IMR-90 (cell line): ENCODE measurements around the gene FMN2. TPM values are rescaled to one million over a fixed set of nuclear protein-coding genes. Genes with fewer than 3 reads are reported as not detected.

Experiments used
- ATAC-seq: fragments of 200-7000 bp; cut with Tn5 transposase; 2 replicates; pipeline ENCODE4 v1.9.1; 2020; ENCODE audit warnings: low read depth, mild to moderate bottlenecking, moderate library complexity
- BruUV-seq: library from RNA; stranded (reverse); fragments of 400-500 nt; replicated peaks from 2 replicates; lab custom pipeline; 2021; lab: Mats Ljungman, UMichigan
- CTCF ChIA-PET: fragments of 300-600 bp; formaldehyde crosslinking; extraction: SDS; loops from one replicate; lab custom pipeline; 2021; ENCODE audit warnings: antibody characterized with exemption; lab: Yijun Ruan, JAX
- POLR2A ChIA-PET: fragments of 300-600 bp; sonication (Branson Sonifier 250); formaldehyde crosslinking; loops from one replicate; lab custom pipeline; 2022; ENCODE audit warnings: antibody characterized with exemption; ENCODE audit not compliant: unreplicated experiment; lab: Charles Lee
- DNase-seq: peaks from one replicate; pipeline ENCODE4 v3.0.0; 2013
- H2AFZ ChIP-seq: replicated peaks from 2 replicates; pipeline ENCODE3; 2013; ENCODE audit warnings: low read length, mild to moderate bottlenecking; ENCODE audit not compliant: poor library complexity
- H2AK5ac ChIP-seq: 2 replicates; pipeline ENCODE4 v1.6.1; 2013; ENCODE audit warnings: low read depth, low read length, inconsistent platforms
- H2AK9ac ChIP-seq: replicated peaks from 2 replicates; pipeline ENCODE3; 2013; ENCODE audit warnings: mild to moderate bottlenecking, low read depth, low read length, moderate library complexity; ENCODE audit not compliant: poor library complexity
- H2BK120ac ChIP-seq: 2 replicates; pipeline ENCODE4 v1.6.1; 2013; ENCODE audit warnings: low read depth, low read length, inconsistent platforms
- H2BK15ac ChIP-seq: 3 replicates; pipeline ENCODE4 v1.6.1; 2013; ENCODE audit warnings: low read depth, low read length, inconsistent platforms
- H2BK20ac ChIP-seq: 2 replicates; pipeline ENCODE4 v1.6.1; 2013; ENCODE audit warnings: low read depth, mild to moderate bottlenecking, inconsistent platforms, low read length, moderate library complexity
- H2BK5ac ChIP-seq: 2 replicates; pipeline ENCODE4 v1.6.1; 2013; ENCODE audit warnings: mild to moderate bottlenecking, low read depth, low read length, inconsistent platforms; ENCODE audit not compliant: poor library complexity, severe bottlenecking
- H3K14ac ChIP-seq: replicated peaks from 2 replicates; pipeline ENCODE4 v1.6.1; 2013; ENCODE audit warnings: low read depth, low read length, inconsistent platforms
- H3K18ac ChIP-seq: 2 replicates; pipeline ENCODE4 v1.6.1; 2013; ENCODE audit warnings: low read depth, low read length, control low read depth
- H3K23ac ChIP-seq: 2 replicates; pipeline ENCODE4 v1.6.1; 2013; ENCODE audit warnings: low read depth, low read length, inconsistent platforms
- H3K27ac ChIP-seq: 2 replicates; pipeline ENCODE4 v1.5.1; 2013; ENCODE audit warnings: mild to moderate bottlenecking, control low read depth, low read length; ENCODE audit not compliant: insufficient read depth
- H3K27me3 ChIP-seq: 2 replicates; pipeline ENCODE4 v1.6.1; 2013; ENCODE audit warnings: low read length; ENCODE audit not compliant: control insufficient read depth, insufficient read depth
- H3K36me3 ChIP-seq: 2 replicates; pipeline ENCODE4 v1.6.1; 2013; ENCODE audit warnings: low read length, mixed read lengths; ENCODE audit not compliant: control insufficient read depth, insufficient read depth
- H3K4ac ChIP-seq: 2 replicates; pipeline ENCODE4 v1.6.1; 2013; ENCODE audit warnings: low read depth, low read length, inconsistent platforms
- H3K4me1 ChIP-seq: 2 replicates; pipeline ENCODE4 v1.6.1; 2013; ENCODE audit warnings: low read length, mixed read lengths; ENCODE audit not compliant: control insufficient read depth, insufficient read depth
- H3K4me2 ChIP-seq: 2 replicates; pipeline ENCODE4 v1.6.1; 2013; ENCODE audit warnings: low read depth, mild to moderate bottlenecking, control low read depth, low read length, moderate library complexity
- H3K4me3 ChIP-seq: 2 replicates; pipeline ENCODE4 v1.5.1; 2013; ENCODE audit warnings: low read depth, mild to moderate bottlenecking, control low read depth, low read length, moderate library complexity; ENCODE audit not compliant: insufficient read depth
- H3K56ac ChIP-seq: 2 replicates; pipeline ENCODE4 v1.6.1; 2013; ENCODE audit warnings: low read length, inconsistent platforms; ENCODE audit not compliant: insufficient read depth; ENCODE audit errors: extremely low read depth
- H3K79me1 ChIP-seq, 2 experiments: 2 replicates each; pipeline ENCODE4 v1.6.1; 2013; ENCODE audit warnings: low read length in 2 of 2, inconsistent platforms in 1 of 2, low read depth in 1 of 2
- H3K9ac ChIP-seq: 2 replicates; pipeline ENCODE4 v1.6.1; 2013; ENCODE audit warnings: low read depth, low read length, control low read depth
- H3K9me1 ChIP-seq: 2 replicates; pipeline ENCODE4 v1.6.1; 2013; ENCODE audit warnings: low read length, inconsistent platforms; ENCODE audit not compliant: insufficient read depth
- H3K9me3 ChIP-seq: 2 replicates; pipeline ENCODE4 v1.6.1; 2013; ENCODE audit warnings: low read length; ENCODE audit not compliant: control insufficient read depth, insufficient read depth
- H4K20me1 ChIP-seq: 2 replicates; pipeline ENCODE4 v1.6.1; 2013; ENCODE audit warnings: low read length, inconsistent platforms; ENCODE audit not compliant: insufficient read depth
- H4K5ac ChIP-seq: 2 replicates; pipeline ENCODE4 v1.6.1; 2013; ENCODE audit warnings: mild to moderate bottlenecking, low read depth, low read length, control low read depth
- H4K8ac ChIP-seq, 2 experiments: 2 replicates each; pipeline ENCODE4 v1.6.1; 2013; ENCODE audit warnings: low read depth in 2 of 2, low read length in 2 of 2, control low read depth in 1 of 2, inconsistent platforms in 1 of 2
- H4K91ac ChIP-seq: 2 replicates; pipeline ENCODE4 v1.6.1; 2013; ENCODE audit warnings: low read depth, low read length, inconsistent platforms; ENCODE audit not compliant: insufficient read depth
- MAFK ChIP-seq: IDR thresholded peaks from 2 replicates; pipeline ENCODE4 v1.6.1; 2012; ENCODE audit warnings: low read depth, low read length, improper control_type of control experiment
- MXI1 ChIP-seq: IDR thresholded peaks from 2 replicates; pipeline ENCODE4 v1.6.1; 2012; ENCODE audit warnings: low read depth, mild to moderate bottlenecking, low read length, moderate library complexity, borderline replicate concordance
- NFE2L2 ChIP-seq: fragments of 150-350 bp; IDR thresholded peaks from 2 replicates; pipeline ENCODE4 v1.6.1; 2016; ENCODE audit warnings: low read depth, mild to moderate bottlenecking, low read length
- RAD21 ChIP-seq: IDR thresholded peaks from 2 replicates; pipeline ENCODE4 v1.6.1; 2012; ENCODE audit warnings: low read length, improper control_type of control experiment
- USF2 ChIP-seq: fragments of 150-350 bp; IDR thresholded peaks from 2 replicates; pipeline ENCODE4 v1.6.1; 2017; ENCODE audit warnings: mild to moderate bottlenecking, antibody characterized with exemption, low read length, low read depth
- WGBS, 2 experiments: methylation state at CpG; one replicate each; pipeline versions ENCODE4 v1.1.5 to v1.1.7; 2013; ENCODE audit warnings: missing lambda C conversion rate in 2 of 2; ENCODE audit not compliant: insufficient read length in 1 of 2; ENCODE audit errors: extremely low coverage in 2 of 2; 5-methylcytosine and 5-hydroxymethylcytosine counted together
- dilution Hi-C: fragments of 300-500 bp; cut with HindIII; formaldehyde crosslinking; loops from one replicate; pipeline ENCODE4 v1.14.3; 2018; ENCODE audit warnings: low sequenced_read_pairs; ENCODE audit not compliant: unreplicated experiment
- in situ Hi-C: fragments of 300-500 bp; cut with MboI; formaldehyde crosslinking; loops from 3 replicates; pipeline ENCODE4 v1.14.3; 2019; ENCODE audit warnings: low sequenced_read_pairs, inconsistent platforms, mixed read lengths
- intact Hi-C: fragments of 100-400 bp; cut with micrococcal nuclease; formaldehyde crosslinking; loops from 2 replicates; pipeline ENCODE4 v1.10.0; 2022
- polyA plus RNA-seq, 3 experiments: library from polyadenylated mRNA; depleted of rRNA; stranded (reverse); fragments of >200 nt; gene quantifications; 2 replicates each; pipeline ENCODE4 v1.2.3, GENCODE V29; 2012; ENCODE audit warnings: low replicate concordance in 1 of 3
- total RNA-seq: library from RNA; depleted of rRNA; stranded (reverse); fragments of >200 nt; gene quantifications from 2 replicates; pipeline ENCODE4 v1.2.3, GENCODE V29; 2012

The FMN2 gene
- total and polyA plus RNA-seq, 2 of the 4 experiments (the other 2 are of a cell fraction) = 29.0 to 35.8 TPM

- no peak overlapping the region for H3K4me3 ChIP-seq
- peak overlapping the region; percentile 86 for H2BK20ac ChIP-seq
- H3K79me1 ChIP-seq = peaks cover 0 to 32% of the 10 kb centered on the region in 2 experiments; a peak in 2 of 4 replicates
- no peak overlapping the region for H3K56ac ChIP-seq
- H4K8ac ChIP-seq = peak overlapping the region in 1 of 2 experiments; percentile 10; a peak in 1 of 4 replicates
- dilution Hi-C loops = no loop called here
- no peaks in the 10 kb centered on the region for H3K9me3 ChIP-seq
- no peak for DNase-seq
- H4K20me1 ChIP-seq = no peaks in the 10 kb centered on the region
- H2BK120ac ChIP-seq = peak overlapping the region; percentile 79
- peak overlapping the region; percentile 64; the same call in 1 of the 2 replicates for H4K5ac ChIP-seq
- TF ChIP-seq MAFK = no peak
- TF ChIP-seq RAD21 = no peak
- TF ChIP-seq NFE2L2 = no peak
- no peak for TF ChIP-seq MXI1
- no peak for TF ChIP-seq USF2
- in situ Hi-C loops = no loop called here
- no TSS peak for BruUV-seq
- peak overlapping the region; percentile 38; the same call in 1 of the 2 replicates for H3K23ac ChIP-seq
- H2BK5ac ChIP-seq = peak overlapping the region; percentile 11
- H3K4ac ChIP-seq = peak overlapping the region; percentile 69
- ChIA-PET POLR2A (no interaction called here), CTCF (no interaction called here)
- H3K36me3 ChIP-seq = no peaks in the 10 kb centered on the region
- peak overlapping the region; percentile 79; the same call in 1 of the 2 replicates for H3K18ac ChIP-seq
- peak overlapping the region; percentile 5; the same call in 1 of the 2 replicates for H3K14ac ChIP-seq
- no peak for ATAC-seq
- H4K91ac ChIP-seq = peak overlapping the region; percentile 39
- peaks cover 13% of the 10 kb centered on the region for H3K9me1 ChIP-seq
- peaks cover 7% of the 10 kb centered on the region; the same call in 1 of the 2 replicates for H3K4me1 ChIP-seq
- no peak overlapping the region for H3K27ac ChIP-seq
- intact Hi-C loops = no loop called here
- no CpG with 5 or more reads among the region's 7 CpGs for WGBS, 2 experiments
- no peak overlapping the region for H2AFZ ChIP-seq
- no peak overlapping the region for H3K4me2 ChIP-seq
- no peak overlapping the region for H2AK9ac ChIP-seq
- H2AK5ac ChIP-seq = peak overlapping the region; percentile 87
- H3K9ac ChIP-seq = no peak overlapping the region
- peak overlapping the region; percentile 8; the same call in 1 of the 3 replicates for H2BK15ac ChIP-seq
- H3K27me3 ChIP-seq = no peaks in the 10 kb centered on the region
Measured at GRCh38 chr1:240496356-240496755, 404.7 kb downstream of the FMN2 start.
